Measurements from ENCODE around the gene TWF2. TPM values are rescaled to one million over a fixed set of nuclear protein-coding genes. Genes with fewer than 3 reads are reported as not detected.
A peak's percentile ranks its signal among the peaks of the same experiment; 100 is the strongest.

Gene TWF2
- total and polyA plus RNA-seq, 3 experiments from 2014 or later, result 98.2 to 138 (median 101) TPM

DNA sequence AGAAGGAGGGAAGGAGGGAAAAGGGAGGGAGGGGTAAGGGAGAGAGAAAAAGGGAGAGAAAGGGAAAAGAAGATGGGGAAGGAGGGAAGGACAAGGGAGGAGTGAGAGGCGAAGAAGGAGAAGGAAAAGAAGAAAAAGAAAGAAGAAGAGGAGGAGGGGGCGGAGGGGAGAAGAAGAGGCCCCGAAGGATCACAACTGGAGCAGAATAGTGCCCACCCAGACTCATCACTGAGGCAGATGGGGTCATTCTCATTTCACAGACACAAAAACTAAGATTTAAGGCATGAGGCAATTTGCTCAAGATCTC is 43.7 kb downstream of the TWF2 start:
- no peaks in the 10 kb centered on the region for H3K27me3 ChIP-seq (ENCODE audit: insufficient read depth, low read length, poor library complexity, severe bottlenecking)
- ChIA-PET POLR2A (interaction anchor here (0.7 kb wide), 1 partner anchor 261 kb away, joined by 3 read pairs; no protein-coding TSS in a partner anchor), CTCF (no interaction called here)
- H3K9me3 ChIP-seq (ENCODE audit: low read length), result no peaks in the 10 kb centered on the region
- H3K36me3 ChIP-seq (ENCODE audit: insufficient read depth, low read length), result no peaks in the 10 kb centered on the region
- Mint-ChIP-seq H3K4me3 (no peak overlapping the region), H3K27me3 (peaks cover 0 to 1% of the 10 kb centered on the region in 2 donors), H3K4me1 (peaks cover 24 to 33% (median 32%) of the 10 kb centered on the region in 3 donors), H3K36me3 (peaks cover 0 to 13% (median 2%) of the 10 kb centered on the region in 3 donors), H3K27ac (peak overlapping the region in 1 of 8 donors; percentile 29), H3K9me3 (no peaks in the 10 kb centered on the region)
- DNase-seq, result no peak
- no peak overlapping the region for H3K4me3 ChIP-seq (ENCODE audit: low read length)
- peaks cover 24% of the 10 kb centered on the region for H3K4me1 ChIP-seq (ENCODE audit: insufficient read depth, low read length)
- no peak overlapping the region for H3K27ac ChIP-seq (ENCODE audit: low read depth, low read length)

DNA sequence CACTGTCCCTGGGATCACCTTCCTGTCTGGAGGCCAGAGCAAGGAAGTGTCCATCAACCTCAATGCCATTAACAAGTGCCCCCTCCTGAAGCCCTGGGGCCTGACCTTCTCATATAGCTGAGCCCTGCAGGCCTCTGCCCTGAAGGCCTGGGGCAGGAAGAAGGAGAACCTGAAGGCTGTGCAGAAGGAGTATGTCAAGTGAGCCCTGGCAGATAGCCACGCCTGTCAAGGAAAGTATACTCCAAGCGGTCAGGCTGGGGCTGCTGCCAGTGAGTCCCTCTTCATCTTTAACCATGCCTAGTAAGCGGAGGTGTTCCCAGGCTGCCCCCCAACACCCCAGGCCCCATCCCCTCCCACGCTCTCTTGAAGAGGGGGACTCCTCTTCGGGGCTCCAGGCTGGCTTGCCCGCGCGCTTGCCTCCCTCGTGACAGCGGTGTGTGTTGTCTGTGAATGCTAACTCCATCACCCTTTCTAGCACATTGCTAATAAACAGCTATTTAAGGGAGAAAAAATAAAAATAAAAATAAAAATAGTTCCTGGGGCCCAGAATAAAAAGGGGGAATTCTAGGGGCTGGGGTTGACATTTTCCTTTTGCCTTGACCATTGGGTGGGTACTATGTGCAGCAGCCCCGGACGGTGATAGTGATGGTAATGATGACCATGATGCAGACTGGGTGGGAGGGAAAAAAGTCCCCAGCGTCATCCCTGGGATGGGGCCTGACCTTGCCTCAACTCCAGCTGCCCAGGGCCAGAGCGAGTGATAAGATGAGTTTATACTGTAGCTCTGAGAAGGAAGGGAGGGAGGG is 44.3 kb downstream of the TWF2 start:
- Mint-ChIP-seq H3K4me3 (no peak overlapping the region), H3K27me3 (peaks cover 0 to 1% of the 10 kb centered on the region in 2 donors), H3K27ac (peak overlapping the region in 1 of 8 donors; percentile 36), H3K9me3 (no peaks in the 10 kb centered on the region), H3K4me1 (peaks cover 22 to 29% (median 28%) of the 10 kb centered on the region in 3 donors), H3K36me3 (peaks cover 0 to 11% (median 0%) of the 10 kb centered on the region in 3 donors)
- Histone ChIP-seq H3K4me3 (ENCODE audit: low read length) (no peak overlapping the region), H3K27me3 (ENCODE audit: insufficient read depth, low read length, poor library complexity, severe bottlenecking) (no peaks in the 10 kb centered on the region), H3K36me3 (ENCODE audit: insufficient read depth, low read length) (no peaks in the 10 kb centered on the region), H3K27ac (ENCODE audit: low read depth, low read length) (no peak overlapping the region), H3K9me3 (ENCODE audit: low read length) (no peaks in the 10 kb centered on the region), H3K4me1 (ENCODE audit: insufficient read depth, low read length) (peaks cover 24% of the 10 kb centered on the region)
- no peak for DNase-seq
- ChIA-PET CTCF (no interaction called here), POLR2A (interaction anchor here (0.7 kb wide), 1 partner anchor 262 kb away, joined by 3 read pairs; no protein-coding TSS in a partner anchor)

DNA sequence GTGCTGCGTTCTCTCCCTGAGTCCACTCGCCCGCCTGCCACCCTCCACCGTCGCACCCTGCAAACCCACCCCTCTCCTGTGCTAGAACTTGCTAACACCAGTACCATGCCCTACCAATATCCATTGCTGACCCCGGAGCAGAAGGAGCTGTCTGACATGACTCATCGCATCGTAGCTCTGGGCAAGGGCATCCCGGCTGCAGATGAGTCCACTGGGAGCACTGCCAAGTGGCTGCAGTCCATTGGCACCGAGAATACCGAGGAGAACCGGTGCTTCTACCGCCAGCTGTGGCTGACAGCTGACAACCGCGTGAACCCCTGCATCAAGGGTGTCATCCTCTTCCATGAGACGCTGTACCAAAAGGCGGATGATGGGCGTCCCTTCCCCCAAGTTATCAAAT is 45.9 kb downstream of the TWF2 start:
- no peaks in the 10 kb centered on the region for H3K9me3 ChIP-seq (ENCODE audit: low read length)
- H3K27me3 ChIP-seq (ENCODE audit: insufficient read depth, low read length, poor library complexity, severe bottlenecking), result no peaks in the 10 kb centered on the region
- ChIA-PET CTCF (interaction anchor here (1.7 kb wide), 1 partner anchor 16 kb away, joined by 5 read pairs; no protein-coding TSS in a partner anchor), POLR2A (no interaction called here)
- H3K36me3 ChIP-seq (ENCODE audit: insufficient read depth, low read length), result no peaks in the 10 kb centered on the region
- Mint-ChIP-seq H3K27ac (peak overlapping the region in 1 of 8 donors; percentile 38), H3K36me3 (no peaks in the 10 kb centered on the region), H3K4me1 (peaks cover 8 to 15% (median 15%) of the 10 kb centered on the region in 3 donors), H3K9me3 (no peaks in the 10 kb centered on the region), H3K4me3 (peak overlapping the region in 1 of 7 donors; percentile 50), H3K27me3 (no peaks in the 10 kb centered on the region)
- H3K27ac ChIP-seq (ENCODE audit: low read depth, low read length), result no peak overlapping the region
- peaks cover 11% of the 10 kb centered on the region for H3K4me1 ChIP-seq (ENCODE audit: insufficient read depth, low read length)
- no peak overlapping the region for H3K4me3 ChIP-seq (ENCODE audit: low read length)
- no peak for DNase-seq

DNA sequence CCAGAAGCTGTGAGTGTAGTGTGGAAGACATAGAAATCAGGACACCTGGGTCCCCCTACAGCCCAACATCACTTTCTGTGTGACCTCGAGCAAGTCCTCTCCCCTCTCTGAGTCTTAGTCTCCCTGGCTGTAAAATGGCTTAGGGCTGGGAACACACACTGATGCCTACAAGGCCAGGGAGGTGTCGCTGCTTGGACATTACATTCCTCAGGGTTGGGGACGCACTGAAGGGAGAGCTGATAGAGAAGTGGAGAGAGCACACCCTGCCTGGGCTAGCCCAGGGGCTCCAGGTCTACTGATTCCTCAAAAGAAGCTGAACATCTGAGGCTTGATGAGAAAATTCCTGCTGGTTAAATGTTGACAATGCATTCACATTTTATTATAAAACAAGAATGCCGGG is 47.3 kb downstream of the TWF2 start:
- no peaks in the 10 kb centered on the region for H3K27me3 ChIP-seq (ENCODE audit: insufficient read depth, low read length, poor library complexity, severe bottlenecking)
- DNase-seq, result no peak
- Mint-ChIP-seq H3K36me3 (no peaks in the 10 kb centered on the region), H3K9me3 (no peaks in the 10 kb centered on the region), H3K4me3 (no peak overlapping the region), H3K27ac (no peak overlapping the region), H3K27me3 (no peaks in the 10 kb centered on the region), H3K4me1 (peaks cover 1 to 3% (median 3%) of the 10 kb centered on the region in 3 donors)
- POLR2A ChIA-PET, result no interaction called here
- no peaks in the 10 kb centered on the region for H3K9me3 ChIP-seq (ENCODE audit: low read length)
- no peaks in the 10 kb centered on the region for H3K36me3 ChIP-seq (ENCODE audit: insufficient read depth, low read length)
- H3K4me3 ChIP-seq (ENCODE audit: low read length), result no peak overlapping the region
- CTCF ChIA-PET, result no interaction called here
- no peaks in the 10 kb centered on the region for H3K4me1 ChIP-seq (ENCODE audit: insufficient read depth, low read length)
- no peak overlapping the region for H3K27ac ChIP-seq (ENCODE audit: low read depth, low read length)

DNA sequence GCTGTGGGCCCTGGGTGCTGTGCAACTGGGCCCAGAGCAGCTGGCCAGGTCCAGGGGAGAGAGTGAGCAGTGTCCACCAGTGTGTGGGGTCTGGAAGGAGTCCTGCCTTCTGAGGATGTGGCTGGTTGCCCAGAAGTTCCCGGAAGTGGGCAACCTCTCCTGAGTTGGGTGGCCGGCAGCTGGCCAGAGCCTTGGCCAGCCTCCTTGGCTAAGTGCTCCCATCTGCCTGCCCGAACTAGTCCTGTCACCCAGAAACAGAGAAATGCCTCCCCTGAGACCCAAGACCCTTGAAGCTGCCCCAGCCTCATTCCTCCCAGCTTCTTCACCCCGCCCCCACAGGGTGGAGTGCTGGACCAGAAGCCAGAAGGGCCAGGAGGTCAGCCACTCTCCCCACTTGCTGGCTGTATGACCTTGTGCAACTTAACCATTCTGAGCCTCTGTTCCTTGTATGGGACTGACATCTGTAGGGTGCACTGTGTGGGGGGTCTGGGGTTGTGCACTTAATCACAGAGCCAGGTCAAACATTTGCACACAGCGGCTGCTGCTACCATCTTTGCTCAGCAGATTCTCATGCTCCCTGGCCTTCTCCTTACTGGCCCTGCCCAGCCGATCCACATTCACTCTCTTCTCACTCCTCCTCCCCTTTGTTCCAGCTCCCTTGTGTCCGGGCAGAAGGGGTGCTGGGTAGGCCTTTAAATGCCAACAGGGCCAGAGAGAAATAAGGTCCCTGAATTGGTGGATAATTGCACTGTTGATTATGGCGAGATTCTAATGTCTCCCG is 48.5 kb downstream of the TWF2 start:
- no peaks in the 10 kb centered on the region for H3K9me3 Mint-ChIP-seq
- no peaks in the 10 kb centered on the region for H3K27me3 Mint-ChIP-seq
- H3K4me1 Mint-ChIP-seq, result no peaks in the 10 kb centered on the region
- no peak overlapping the region for H3K27ac ChIP-seq (ENCODE audit: low read depth, low read length)
- H3K27ac Mint-ChIP-seq, result no peak overlapping the region
- ChIA-PET POLR2A (no interaction called here), CTCF (interaction anchor here (0.9 kb wide), 1 partner anchor 246 kb away, joined by 3 read pairs; no protein-coding TSS in a partner anchor)
- H3K4me1 ChIP-seq (ENCODE audit: insufficient read depth, low read length), result no peaks in the 10 kb centered on the region
- H3K4me3 Mint-ChIP-seq, result no peak overlapping the region
- no peaks in the 10 kb centered on the region for H3K9me3 ChIP-seq (ENCODE audit: low read length)
- no peaks in the 10 kb centered on the region for H3K36me3 Mint-ChIP-seq
- H3K27me3 ChIP-seq (ENCODE audit: insufficient read depth, low read length, poor library complexity, severe bottlenecking), result no peaks in the 10 kb centered on the region
- DNase-seq, result no peak
- H3K36me3 ChIP-seq (ENCODE audit: insufficient read depth, low read length), result no peaks in the 10 kb centered on the region
- H3K4me3 ChIP-seq (ENCODE audit: low read length), result no peak overlapping the region

DNA sequence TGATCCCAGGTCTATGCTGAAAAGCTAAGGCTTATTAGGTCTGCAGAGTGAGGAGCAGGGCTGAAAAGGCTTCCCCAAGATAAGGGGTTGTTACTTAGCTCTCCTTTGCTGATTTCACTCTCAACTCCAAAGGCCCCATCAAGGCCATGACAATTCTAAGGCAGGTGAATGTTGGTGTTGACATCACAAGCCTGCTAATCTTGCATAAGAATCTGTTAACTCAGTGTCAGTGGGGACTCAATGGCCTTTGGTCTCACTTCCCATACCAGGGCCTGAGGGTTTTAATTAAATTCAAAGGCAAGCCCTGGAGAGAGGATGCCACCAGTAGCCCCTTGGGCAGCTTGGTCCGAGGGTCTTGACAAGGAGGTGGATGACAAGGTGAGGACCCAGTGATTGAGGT is 50.4 kb downstream of the TWF2 start:
- Histone ChIP-seq H3K36me3 (ENCODE audit: insufficient read depth, low read length) (no peaks in the 10 kb centered on the region), H3K4me3 (ENCODE audit: low read length) (no peak overlapping the region), H3K27me3 (ENCODE audit: insufficient read depth, low read length, poor library complexity, severe bottlenecking) (no peaks in the 10 kb centered on the region), H3K4me1 (ENCODE audit: insufficient read depth, low read length) (no peaks in the 10 kb centered on the region), H3K27ac (ENCODE audit: low read depth, low read length) (no peak overlapping the region), H3K9me3 (ENCODE audit: low read length) (no peaks in the 10 kb centered on the region)
- H3K27me3 Mint-ChIP-seq, result no peaks in the 10 kb centered on the region
- H3K27ac Mint-ChIP-seq, result peak overlapping the region in 1 of 8 donors; percentile 67
- no peak overlapping the region for H3K4me3 Mint-ChIP-seq
- no peaks in the 10 kb centered on the region for H3K4me1 Mint-ChIP-seq
- DNase-seq, result no peak
- no peaks in the 10 kb centered on the region for H3K36me3 Mint-ChIP-seq
- H3K9me3 Mint-ChIP-seq, result no peaks in the 10 kb centered on the region
- ChIA-PET CTCF (interaction anchor here (1.9 kb wide), 1 partner anchor 151 kb away, joined by 4 read pairs; no protein-coding TSS in a partner anchor), POLR2A (no interaction called here)

DNA sequence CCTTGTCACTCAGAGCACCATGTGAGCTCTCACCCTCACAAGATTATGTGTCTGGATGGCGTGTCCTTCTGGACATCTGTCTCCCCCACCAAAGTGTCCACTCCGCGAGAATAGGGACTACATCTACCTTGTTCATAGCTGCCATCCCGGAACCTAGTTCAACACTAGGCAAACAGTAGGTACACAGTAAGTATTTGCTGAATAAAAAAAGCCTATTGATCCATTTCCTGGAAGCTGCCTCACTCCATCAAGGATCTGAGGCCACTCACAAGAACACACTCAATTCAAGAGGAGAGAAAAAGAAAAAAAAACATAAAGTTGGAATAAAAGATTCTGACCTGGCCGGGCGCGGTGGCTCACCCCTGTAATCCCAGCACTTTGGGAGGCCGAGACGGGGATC is 52.2 kb downstream of the TWF2 start:
- no peaks in the 10 kb centered on the region for H3K9me3 Mint-ChIP-seq
- no peaks in the 10 kb centered on the region for H3K9me3 ChIP-seq (ENCODE audit: low read length)
- POLR2A ChIA-PET, result no interaction called here
- no peak for DNase-seq
- no peak overlapping the region for H3K4me3 ChIP-seq (ENCODE audit: low read length)
- H3K27me3 ChIP-seq (ENCODE audit: insufficient read depth, low read length, poor library complexity, severe bottlenecking), result no peaks in the 10 kb centered on the region
- H3K27ac Mint-ChIP-seq, result no peak overlapping the region
- no peak overlapping the region for H3K27ac ChIP-seq (ENCODE audit: low read depth, low read length)
- peaks cover 7 to 10% (median 8%) of the 10 kb centered on the region in 3 donors for H3K4me1 Mint-ChIP-seq
- H3K36me3 ChIP-seq (ENCODE audit: insufficient read depth, low read length), result no peaks in the 10 kb centered on the region
- no peaks in the 10 kb centered on the region for H3K36me3 Mint-ChIP-seq
- CTCF ChIA-PET, result interaction anchor here (1.6 kb wide), 1 partner anchor 11 kb away, joined by 3 read pairs; no protein-coding TSS in a partner anchor
- H3K4me1 ChIP-seq (ENCODE audit: insufficient read depth, low read length), result no peaks in the 10 kb centered on the region
- H3K27me3 Mint-ChIP-seq, result no peaks in the 10 kb centered on the region
- H3K4me3 Mint-ChIP-seq, result no peak overlapping the region

DNA sequence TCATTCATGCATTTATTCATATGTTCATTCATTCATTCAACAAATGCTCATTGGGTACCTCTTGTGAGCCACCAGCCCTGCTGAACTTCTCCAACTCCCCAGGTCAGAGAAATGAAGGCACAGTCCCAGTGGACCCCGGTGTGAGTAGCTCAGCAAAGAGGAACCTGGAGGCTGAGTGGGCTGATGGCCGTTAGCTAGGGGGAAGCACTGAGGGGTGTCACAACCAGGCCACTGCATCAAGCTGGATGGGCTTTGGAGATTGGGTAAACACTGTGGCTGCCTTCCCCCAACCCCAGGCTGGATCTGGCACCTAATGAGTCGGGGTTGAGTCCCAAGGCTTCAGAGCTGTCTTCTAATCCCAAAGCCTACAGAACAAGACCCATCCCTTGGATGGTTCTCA is 53.1 kb downstream of the TWF2 start:
- ChIA-PET POLR2A (no interaction called here), CTCF (interaction anchor here (1.6 kb wide), 1 partner anchor 10 kb away, joined by 3 read pairs; no protein-coding TSS in a partner anchor)
- Histone ChIP-seq H3K36me3 (ENCODE audit: insufficient read depth, low read length) (no peaks in the 10 kb centered on the region), H3K4me3 (ENCODE audit: low read length) (no peak overlapping the region), H3K9me3 (ENCODE audit: low read length) (no peaks in the 10 kb centered on the region), H3K27ac (ENCODE audit: low read depth, low read length) (no peak overlapping the region), H3K27me3 (ENCODE audit: insufficient read depth, low read length, poor library complexity, severe bottlenecking) (no peaks in the 10 kb centered on the region), H3K4me1 (ENCODE audit: insufficient read depth, low read length) (no peaks in the 10 kb centered on the region)
- Mint-ChIP-seq H3K9me3 (no peaks in the 10 kb centered on the region), H3K4me1 (peaks cover 7 to 16% (median 8%) of the 10 kb centered on the region in 3 donors), H3K27me3 (no peaks in the 10 kb centered on the region), H3K4me3 (no peak overlapping the region), H3K27ac (peak overlapping the region in 2 of 8 donors; percentile 11 to 49), H3K36me3 (no peaks in the 10 kb centered on the region)
- DNase-seq, result no peak
